CD14-positive monocyte (primary cell): ENCODE data around the gene COL19A1. TPM values are rescaled to one million over a fixed set of nuclear protein-coding genes. Genes with fewer than 3 reads are reported as not detected.

ENCODE experiments used
- DNase-seq, 3 donors: peaks; one replicate each; pipeline ENCODE4 v3.0.0-alpha.2; 2011 to 2022
- H2AFZ ChIP-seq: 2 replicates; pipeline ENCODE4 v1.6.0; 2012; ENCODE audit warnings: mild to moderate bottlenecking, low read depth, low read length, inconsistent platforms; ENCODE audit not compliant: insufficient read depth, poor library complexity, severe bottlenecking
- H3K27ac ChIP-seq, 2 donors: 1 replicate in 1 of 2; 2 replicates in 1 of 2; pipeline ENCODE4 v1.5.1; 2012 to 2013; ENCODE audit warnings: low read length in 2 of 2, control low read depth in 1 of 2, inconsistent platforms in 1 of 2, low read depth in 1 of 2, mild to moderate bottlenecking in 1 of 2
- H3K27me3 ChIP-seq, 2 donors: one replicate each; pipeline versions ENCODE4 v1.6.0 to v1.6.1; 2011 to 2013; ENCODE audit warnings: low read length in 2 of 2; ENCODE audit not compliant: control insufficient read depth in 2 of 2, insufficient read depth in 2 of 2
- H3K36me3 ChIP-seq, 2 donors: replicated peaks in 1 of 2; 1 replicate in 1 of 2; 2 replicates in 1 of 2; pipeline versions ENCODE4 v1.5.1 to v1.6.1; 2012 to 2013; ENCODE audit warnings: low read length in 2 of 2, control low read depth in 1 of 2, inconsistent platforms in 1 of 2, mild to moderate bottlenecking in 1 of 2; ENCODE audit not compliant: insufficient read depth in 2 of 2, control insufficient read depth in 1 of 2
- H3K4me1 ChIP-seq, 2 donors: 1 replicate in 1 of 2; 2 replicates in 1 of 2; pipeline versions ENCODE4 v1.5.1 to v1.6.1; 2012 to 2013; ENCODE audit warnings: low read length in 2 of 2, control low read depth in 1 of 2, inconsistent platforms in 1 of 2, mild to moderate bottlenecking in 1 of 2, moderate library complexity in 1 of 2; ENCODE audit not compliant: insufficient read depth in 2 of 2, control insufficient read depth in 1 of 2
- H3K4me2 ChIP-seq: replicated peaks from 2 replicates; pipeline ENCODE3; 2012; ENCODE audit warnings: low read length, moderate library complexity, mild to moderate bottlenecking; ENCODE audit not compliant: poor library complexity, severe bottlenecking; ENCODE audit errors: extremely low read depth
- H3K4me3 ChIP-seq, 3 experiments: fragments of 200-600 bp in 1 of 3; sonication (generic) in 1 of 3; replicated peaks in 1 of 3; 1 replicate in 2 of 3; 2 replicates in 1 of 3; pipeline ENCODE4 v1.5.1; 2011 to 2013; ENCODE audit warnings: low read length in 3 of 3, mild to moderate bottlenecking in 3 of 3, control low read depth in 2 of 3, low read depth in 2 of 3, inconsistent platforms in 1 of 3, moderate library complexity in 1 of 3
- H3K79me2 ChIP-seq: 2 replicates; pipeline ENCODE4 v1.6.0; 2012; ENCODE audit warnings: mild to moderate bottlenecking, control low read depth, inconsistent platforms, low read length, moderate library complexity; ENCODE audit not compliant: insufficient read depth
- H3K9ac ChIP-seq: 2 replicates; pipeline ENCODE4 v1.6.0; 2017; ENCODE audit warnings: low read length, mild to moderate bottlenecking; ENCODE audit not compliant: insufficient read depth, poor library complexity, severe bottlenecking
- H3K9me3 ChIP-seq, 2 donors: replicated peaks in 1 of 2; 1 replicate in 1 of 2; 2 replicates in 1 of 2; pipeline versions ENCODE4 v1.5.1 to v1.6.1; 2012 to 2013; ENCODE audit warnings: low read length in 2 of 2, control low read depth in 1 of 2; ENCODE audit not compliant: control insufficient read depth in 1 of 2, insufficient read depth in 1 of 2
- H4K20me1 ChIP-seq: 2 replicates; pipeline ENCODE4 v1.6.0; 2012; ENCODE audit warnings: mild to moderate bottlenecking, low read length, control low read depth, moderate library complexity; ENCODE audit not compliant: insufficient read depth
- H3K27ac Mint-ChIP-seq, 7 donors: one replicate each; pipeline ENCODE4 v1.8.0; 2020; ENCODE audit warnings: mild to moderate bottlenecking in 7 of 7, mixed read lengths in 7 of 7, moderate library complexity in 6 of 7, inconsistent platforms in 2 of 7
- H3K27me3 Mint-ChIP-seq, 3 donors: one replicate each; pipeline ENCODE4 v1.8.0; 2021 to 2022; ENCODE audit warnings: low read depth in 3 of 3, mild to moderate bottlenecking in 3 of 3, mixed read lengths in 3 of 3, moderate library complexity in 3 of 3, inconsistent platforms in 1 of 3
- H3K36me3 Mint-ChIP-seq, 2 donors: one replicate each; pipeline ENCODE4 v1.8.0; 2020; ENCODE audit warnings: mixed read lengths in 2 of 2, inconsistent platforms in 1 of 2, mild to moderate bottlenecking in 1 of 2
- H3K4me1 Mint-ChIP-seq: one replicate; pipeline ENCODE4 v1.8.0; 2020; ENCODE audit warnings: mild to moderate bottlenecking, mixed read lengths
- H3K4me3 Mint-ChIP-seq, 2 donors: one replicate each; pipeline ENCODE4 v1.8.0; 2020; ENCODE audit warnings: mild to moderate bottlenecking in 2 of 2, mixed read lengths in 2 of 2, moderate library complexity in 1 of 2
- H3K9me3 Mint-ChIP-seq, 7 donors: one replicate each; pipeline ENCODE4 v1.8.0; 2020 to 2022; ENCODE audit warnings: mixed read lengths in 7 of 7, mild to moderate bottlenecking in 6 of 7, moderate library complexity in 6 of 7, inconsistent platforms in 2 of 7
- WGBS: methylation state at CpG from one replicate; pipeline ENCODE4 v1.1.5; 2013; ENCODE audit warnings: missing lambda C conversion rate; ENCODE audit not compliant: insufficient coverage; 5-methylcytosine and 5-hydroxymethylcytosine counted together
- intact Hi-C, 2 donors: fragments of 100-400 bp; cut with micrococcal nuclease; formaldehyde crosslinking; loops; one replicate each; pipeline versions ENCODE4 v1.15.0 to v1.15.1; 2023
- polyA plus RNA-seq, 3 donors: library from polyadenylated mRNA; depleted of rRNA in 1 of 3; unstranded in 2 of 3; stranded (reverse) in 1 of 3; fragments of 300-500 nt in 2 of 3; fragments of >200 nt in 1 of 3; fragmentation: Illumina TruSeq in 2 of 3; gene quantifications; 1 replicate in 2 of 3; 2 replicates in 1 of 3; pipeline ENCODE4 v1.2.3, GENCODE V29; 2012 to 2021
- small RNA-seq: library from RNA; depleted of rRNA; stranded (forward); fragments of <200 nt; gene quantifications from one replicate; pipeline ENCODE3, GENCODE V24; 2012; ENCODE audit warnings: low read depth; ENCODE audit not compliant: insufficient read length
- TF ChIP-seq, protein P1 (sequence below): fragments of 200-600 bp; IDR thresholded peaks from one replicate; pipeline ENCODE4 v1.8.0; 2022; ENCODE audit warnings: antibody characterized with exemption, mild to moderate bottlenecking

COL19A1 gene
- polyA plus RNA-seq, 3 donors, result not detected

DNA sequence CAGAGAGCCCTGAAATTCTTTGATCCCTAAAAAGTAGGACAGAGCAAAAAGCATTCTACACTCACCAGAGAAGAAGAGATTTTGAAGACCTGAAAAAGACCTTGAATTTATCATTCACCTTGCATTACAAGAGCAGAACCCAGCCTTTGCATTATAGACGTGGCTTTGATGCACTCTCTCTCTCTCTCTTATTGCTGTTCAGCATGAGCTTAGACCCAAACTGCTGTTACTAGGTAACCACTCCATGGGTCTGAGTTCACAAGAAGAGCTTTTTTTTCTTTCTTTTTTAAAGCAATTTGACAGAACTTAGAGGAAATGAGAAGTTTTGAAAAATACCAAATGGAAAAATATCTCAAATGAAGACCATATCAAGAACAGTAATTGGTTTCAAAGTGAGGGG is 392.1 kb downstream of the COL19A1 start:
- Mint-ChIP-seq H3K4me1 (no peaks in the 10 kb centered on the region), H3K27ac (no peak overlapping the region), H3K4me3 (no peak overlapping the region), H3K27me3 (peaks cover 1 to 5% (median 3%) of the 10 kb centered on the region in 3 donors), H3K36me3 (no peaks in the 10 kb centered on the region), H3K9me3 (peaks cover 0 to 5% (median 0%) of the 10 kb centered on the region in 7 donors)
- Histone ChIP-seq H2AFZ (no peak overlapping the region), H4K20me1 (no peaks in the 10 kb centered on the region), H3K4me3 (no peak overlapping the region), H3K27me3 (no peaks in the 10 kb centered on the region), H3K9ac (no peak overlapping the region), H3K4me1 (no peaks in the 10 kb centered on the region), H3K9me3 (no peaks in the 10 kb centered on the region), H3K36me3 (no peaks in the 10 kb centered on the region), H3K4me2 (no peak overlapping the region), H3K79me2 (no peaks in the 10 kb centered on the region), H3K27ac (no peak overlapping the region)
- intact Hi-C loops, result no loop called here
- 80% methylated on average over 1 of the region's 1 CpG for WGBS
- TF ChIP-seq, protein P1, sequence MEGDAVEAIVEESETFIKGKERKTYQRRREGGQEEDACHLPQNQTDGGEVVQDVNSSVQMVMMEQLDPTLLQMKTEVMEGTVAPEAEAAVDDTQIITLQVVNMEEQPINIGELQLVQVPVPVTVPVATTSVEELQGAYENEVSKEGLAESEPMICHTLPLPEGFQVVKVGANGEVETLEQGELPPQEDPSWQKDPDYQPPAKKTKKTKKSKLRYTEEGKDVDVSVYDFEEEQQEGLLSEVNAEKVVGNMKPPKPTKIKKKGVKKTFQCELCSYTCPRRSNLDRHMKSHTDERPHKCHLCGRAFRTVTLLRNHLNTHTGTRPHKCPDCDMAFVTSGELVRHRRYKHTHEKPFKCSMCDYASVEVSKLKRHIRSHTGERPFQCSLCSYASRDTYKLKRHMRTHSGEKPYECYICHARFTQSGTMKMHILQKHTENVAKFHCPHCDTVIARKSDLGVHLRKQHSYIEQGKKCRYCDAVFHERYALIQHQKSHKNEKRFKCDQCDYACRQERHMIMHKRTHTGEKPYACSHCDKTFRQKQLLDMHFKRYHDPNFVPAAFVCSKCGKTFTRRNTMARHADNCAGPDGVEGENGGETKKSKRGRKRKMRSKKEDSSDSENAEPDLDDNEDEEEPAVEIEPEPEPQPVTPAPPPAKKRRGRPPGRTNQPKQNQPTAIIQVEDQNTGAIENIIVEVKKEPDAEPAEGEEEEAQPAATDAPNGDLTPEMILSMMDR, result no peak
- DNase-seq, result no peak

Small RNA genes within 50 kb of the gene (small RNA-seq; reads per million reads assigned to genes)
- gene RPL37P15, result not detected

Other genes starting within 250 kb of the COL19A1 start
- gene LMBRD1, start 69.5 kb upstream of the COL19A1 start, polyA plus RNA-seq, result 10 to 100 TPM; 24.7 to 71.6 (median 64.2) TPM